SK-N-SH treated with all-trans-retinoic acid at 6 μM for 48 hours (cell line): ENCODE results near the gene FNDC1.

Experiments used
- BACH2 ChIP-seq: fragments of 250-450 bp; sonication (Bioruptor Pico); IDR thresholded peaks from 2 replicates; pipeline ENCODE4 v1.9.0; 2021; ENCODE audit warnings: mild to moderate bottlenecking, borderline replicate concordance
- PATZ1 ChIP-seq: fragments of 250-450 bp; sonication (Bioruptor Pico); IDR thresholded peaks from 2 replicates; pipeline ENCODE4 v1.8.0; 2020; ENCODE audit warnings: mild to moderate bottlenecking, moderate library complexity, borderline replicate concordance
- PPARA ChIP-seq: fragments of 250-450 bp; sonication (Bioruptor Pico); IDR thresholded peaks from 2 replicates; pipeline ENCODE4 v1.5.0; 2020; ENCODE audit warnings: mild to moderate bottlenecking, borderline replicate concordance
- RARB ChIP-seq: fragments of 250-450 bp; sonication (Bioruptor Pico); IDR thresholded peaks from 2 replicates; pipeline ENCODE4 v1.8.0; 2021; ENCODE audit warnings: mild to moderate bottlenecking, moderate library complexity
- SNAI2 ChIP-seq: fragments of 250-450 bp; sonication (Bioruptor Pico); IDR thresholded peaks from 2 replicates; pipeline ENCODE4 v1.5.0; 2020; ENCODE audit warnings: mild to moderate bottlenecking, moderate library complexity
- TCF4 ChIP-seq: fragments of 250-450 bp; sonication (Bioruptor Pico); IDR thresholded peaks from 2 replicates; pipeline ENCODE4 v1.8.0; 2021; ENCODE audit warnings: mild to moderate bottlenecking, moderate library complexity, borderline replicate concordance
- ZNF70 ChIP-seq: fragments of 450-650 bp; formaldehyde crosslinking; IDR thresholded peaks from 2 replicates; pipeline ENCODE4 v1.5.0; 2020; ENCODE audit warnings: mild to moderate bottlenecking, moderate library complexity

GRCh38 chr6:159149641-159150040 is 19.6 kb upstream of the FNDC1 start:
- TF ChIP-seq PPARA (CRISPR knock-in tag) (no peak), SNAI2 (no peak), RARB (no peak), BACH2 (CRISPR knock-in tag) (no peak), ZNF70 (CRISPR knock-in tag) (no peak), TCF4 (CRISPR knock-in tag) (no peak), PATZ1 (CRISPR knock-in tag) (no peak)
